ENCODE data around the gene GLRX5.

GLRX5 gene

GRCh38 chr14:95491936-95492608 lies 42.8 kb upstream of the GLRX5 start:
- H3K4me1 ChIP-seq (ENCODE audit: control insufficient read depth in 2 of 2, insufficient read depth in 2 of 2, low read length in 2 of 2), result peaks cover 54 to 61% of the 10 kb centered on the region in 2 donors
- H3K9me3 ChIP-seq (ENCODE audit: control insufficient read depth in 2 of 2, low read length in 2 of 2), result no peaks in the 10 kb centered on the region
- no peak overlapping the region for H3K4me3 ChIP-seq (ENCODE audit: low read length in 2 of 2)
- no peak overlapping the region for H3K27ac ChIP-seq (ENCODE audit: low read depth in 2 of 2, low read length in 2 of 2)
- no peaks in the 10 kb centered on the region for H3K27me3 ChIP-seq (ENCODE audit: control insufficient read depth in 2 of 2, insufficient read depth in 2 of 2, low read length in 2 of 2)
- no peak overlapping the region for H3K9ac ChIP-seq (ENCODE audit: low read depth in 1 of 2, low read length in 2 of 2)
- no peaks in the 10 kb centered on the region for H3K36me3 ChIP-seq (ENCODE audit: control insufficient read depth in 2 of 2, insufficient read depth in 2 of 2, low read length in 2 of 2)

DNA sequence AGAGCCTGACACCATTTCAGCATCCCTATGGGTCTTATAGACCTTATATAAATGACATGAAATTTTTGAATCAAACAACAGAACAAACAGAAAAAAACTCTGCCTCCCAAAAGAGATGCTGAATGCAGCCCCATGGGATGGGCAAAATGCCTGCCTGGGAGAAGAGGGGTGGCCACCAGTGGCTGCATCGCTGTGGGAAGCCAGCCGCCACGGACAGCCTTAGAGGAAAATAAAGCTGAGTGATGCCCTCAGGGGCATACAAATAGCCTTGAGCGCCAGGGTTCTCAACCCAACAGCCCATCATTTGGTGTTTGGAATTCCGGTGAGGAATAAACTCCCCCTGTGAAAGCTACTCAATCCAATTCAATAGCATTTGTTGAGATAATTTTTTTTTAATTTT lies 41.3 kb upstream of the GLRX5 start:
- peaks cover 47 to 57% of the 10 kb centered on the region in 2 donors for H3K4me1 ChIP-seq (ENCODE audit: control insufficient read depth in 2 of 2, insufficient read depth in 2 of 2, low read length in 2 of 2)

DNA sequence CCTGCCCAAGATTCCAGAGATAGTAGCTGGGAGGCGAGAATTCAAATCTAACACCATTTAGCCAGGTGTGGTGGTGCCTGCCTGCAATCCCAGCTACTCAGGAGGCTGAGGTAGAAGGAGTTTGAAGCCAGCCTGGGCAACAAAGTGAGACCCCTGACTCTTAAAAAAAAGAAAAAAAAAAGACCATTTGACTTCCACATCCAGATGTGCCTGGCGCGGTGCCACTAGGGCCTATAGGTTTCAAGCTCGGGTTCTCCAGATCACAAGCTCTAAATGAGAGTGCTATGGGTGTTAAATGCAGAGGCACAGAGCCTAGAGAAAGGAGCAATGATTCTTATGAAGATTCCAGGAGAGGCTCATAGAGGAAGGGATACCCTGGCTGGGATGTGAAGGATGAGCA lies 40.9 kb upstream of the GLRX5 start:
- H3K27me3 ChIP-seq (ENCODE audit: control insufficient read depth in 2 of 2, insufficient read depth in 2 of 2, low read length in 2 of 2), result no peaks in the 10 kb centered on the region
- no peaks in the 10 kb centered on the region for H3K36me3 ChIP-seq (ENCODE audit: control insufficient read depth in 2 of 2, insufficient read depth in 2 of 2, low read length in 2 of 2)
- H3K4me3 ChIP-seq (ENCODE audit: low read length in 2 of 2), result no peak overlapping the region
- no peak overlapping the region for H3K27ac ChIP-seq (ENCODE audit: low read depth in 2 of 2, low read length in 2 of 2)
- no peak overlapping the region for H3K9ac ChIP-seq (ENCODE audit: low read depth in 1 of 2, low read length in 2 of 2)
- H3K4me1 ChIP-seq (ENCODE audit: control insufficient read depth in 2 of 2, insufficient read depth in 2 of 2, low read length in 2 of 2), result peaks cover 44 to 56% of the 10 kb centered on the region in 2 donors
- no peaks in the 10 kb centered on the region for H3K9me3 ChIP-seq (ENCODE audit: control insufficient read depth in 2 of 2, low read length in 2 of 2)

More for the DNA sequence above, 41.3 kb upstream of the GLRX5 start:
- Histone ChIP-seq H3K9ac (ENCODE audit: low read depth in 1 of 2, low read length in 2 of 2) (no peak overlapping the region), H3K27me3 (ENCODE audit: control insufficient read depth in 2 of 2, insufficient read depth in 2 of 2, low read length in 2 of 2) (no peaks in the 10 kb centered on the region), H3K27ac (ENCODE audit: low read depth in 2 of 2, low read length in 2 of 2) (no peak overlapping the region), H3K36me3 (ENCODE audit: control insufficient read depth in 2 of 2, insufficient read depth in 2 of 2, low read length in 2 of 2) (no peaks in the 10 kb centered on the region), H3K9me3 (ENCODE audit: control insufficient read depth in 2 of 2, low read length in 2 of 2) (no peaks in the 10 kb centered on the region), H3K4me3 (ENCODE audit: low read length in 2 of 2) (no peak overlapping the region)

GRCh38 chr14:95494456-95494855 lies 40.4 kb upstream of the GLRX5 start:
- Histone ChIP-seq H3K27ac (ENCODE audit: low read depth in 2 of 2, low read length in 2 of 2) (no peak overlapping the region), H3K4me1 (ENCODE audit: control insufficient read depth in 2 of 2, insufficient read depth in 2 of 2, low read length in 2 of 2) (peaks cover 39 to 56% of the 10 kb centered on the region in 2 donors)

DNA sequence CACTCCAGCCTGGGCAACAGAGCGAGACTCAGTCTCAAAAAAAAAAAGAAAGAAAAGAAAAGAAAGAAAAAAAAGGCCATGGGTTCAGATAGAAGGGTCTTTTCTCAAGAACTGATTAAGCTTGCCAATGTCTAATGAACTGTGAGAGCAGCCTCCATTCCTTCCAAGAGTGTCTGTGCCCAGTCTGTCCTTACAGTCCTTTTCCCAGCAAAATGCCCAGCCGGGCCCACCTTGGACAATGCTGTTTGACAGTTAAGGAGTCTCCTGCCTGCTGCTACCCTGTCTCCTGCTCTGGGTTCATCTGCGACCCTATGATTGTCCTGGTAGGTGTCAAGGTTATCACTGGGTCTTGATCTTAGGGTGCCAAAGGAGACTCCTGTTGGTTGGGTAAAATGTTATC lies 39.8 kb upstream of the GLRX5 start:
- Histone ChIP-seq H3K36me3 (ENCODE audit: control insufficient read depth in 2 of 2, insufficient read depth in 2 of 2, low read length in 2 of 2) (no peaks in the 10 kb centered on the region), H3K27ac (ENCODE audit: low read depth in 2 of 2, low read length in 2 of 2) (peak overlapping the region; percentile 71 to 73), H3K27me3 (ENCODE audit: control insufficient read depth in 2 of 2, insufficient read depth in 2 of 2, low read length in 2 of 2) (no peaks in the 10 kb centered on the region), H3K9ac (ENCODE audit: low read depth in 1 of 2, low read length in 2 of 2) (peak overlapping the region in 1 of 2 donors; percentile 22), H3K9me3 (ENCODE audit: control insufficient read depth in 2 of 2, low read length in 2 of 2) (no peaks in the 10 kb centered on the region), H3K4me3 (ENCODE audit: low read length in 2 of 2) (no peak overlapping the region), H3K4me1 (ENCODE audit: control insufficient read depth in 2 of 2, insufficient read depth in 2 of 2, low read length in 2 of 2) (peaks cover 34 to 54% of the 10 kb centered on the region in 2 donors)

More at GRCh38 chr14:95494456-95494855, 40.4 kb upstream of the GLRX5 start:
- Histone ChIP-seq H3K36me3 (ENCODE audit: control insufficient read depth in 2 of 2, insufficient read depth in 2 of 2, low read length in 2 of 2) (no peaks in the 10 kb centered on the region), H3K9me3 (ENCODE audit: control insufficient read depth in 2 of 2, low read length in 2 of 2) (no peaks in the 10 kb centered on the region), H3K27me3 (ENCODE audit: control insufficient read depth in 2 of 2, insufficient read depth in 2 of 2, low read length in 2 of 2) (no peaks in the 10 kb centered on the region), H3K9ac (ENCODE audit: low read depth in 1 of 2, low read length in 2 of 2) (peak overlapping the region in 1 of 2 donors; percentile 27), H3K4me3 (ENCODE audit: low read length in 2 of 2) (no peak overlapping the region)

DNA sequence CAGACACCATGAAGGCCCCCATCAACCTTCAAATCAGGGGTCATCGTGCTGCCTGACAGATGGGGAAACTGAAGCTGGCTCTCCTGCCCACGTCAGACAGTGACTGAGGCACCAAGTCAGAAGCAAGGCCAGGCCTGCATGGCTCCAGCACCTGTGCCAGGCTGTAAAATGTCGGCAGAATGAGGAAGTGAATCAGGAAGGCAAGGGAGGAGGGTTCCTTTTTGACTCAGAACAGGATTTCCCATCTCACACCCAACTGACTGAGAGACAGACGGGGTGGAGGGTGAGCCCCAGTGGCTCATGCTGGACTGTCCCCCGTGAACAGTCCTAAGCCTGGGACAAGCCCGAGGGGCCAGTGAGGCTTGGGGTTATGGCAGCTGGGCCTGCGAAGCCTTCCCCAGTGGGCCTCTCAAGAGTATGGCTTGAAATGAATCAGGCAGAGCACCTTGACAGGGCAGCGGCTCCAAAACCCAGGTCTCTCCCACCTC lies 39.3 kb upstream of the GLRX5 start:
- Histone ChIP-seq H3K27me3 (ENCODE audit: control insufficient read depth in 2 of 2, insufficient read depth in 2 of 2, low read length in 2 of 2) (no peaks in the 10 kb centered on the region), H3K36me3 (ENCODE audit: control insufficient read depth in 2 of 2, insufficient read depth in 2 of 2, low read length in 2 of 2) (no peaks in the 10 kb centered on the region), H3K4me1 (ENCODE audit: control insufficient read depth in 2 of 2, insufficient read depth in 2 of 2, low read length in 2 of 2) (peaks cover 34 to 54% of the 10 kb centered on the region in 2 donors), H3K4me3 (ENCODE audit: low read length in 2 of 2) (no peak overlapping the region), H3K27ac (ENCODE audit: low read depth in 2 of 2, low read length in 2 of 2) (peak overlapping the region; percentile 71 to 73), H3K9me3 (ENCODE audit: control insufficient read depth in 2 of 2, low read length in 2 of 2) (no peaks in the 10 kb centered on the region), H3K9ac (ENCODE audit: low read depth in 1 of 2, low read length in 2 of 2) (peak overlapping the region; percentile 22 to 27)

GRCh38 chr14:95496111-95496681 lies 38.7 kb upstream of the GLRX5 start:
- Histone ChIP-seq H3K27ac (ENCODE audit: low read depth in 2 of 2, low read length in 2 of 2) (peak overlapping the region; percentile 71 to 73), H3K4me3 (ENCODE audit: low read length in 2 of 2) (peak overlapping the region in 1 of 2 donors; percentile 6), H3K27me3 (ENCODE audit: control insufficient read depth in 2 of 2, insufficient read depth in 2 of 2, low read length in 2 of 2) (no peaks in the 10 kb centered on the region), H3K4me1 (ENCODE audit: control insufficient read depth in 2 of 2, insufficient read depth in 2 of 2, low read length in 2 of 2) (peaks cover 31 to 55% of the 10 kb centered on the region in 2 donors), H3K36me3 (ENCODE audit: control insufficient read depth in 2 of 2, insufficient read depth in 2 of 2, low read length in 2 of 2) (no peaks in the 10 kb centered on the region), H3K9me3 (ENCODE audit: control insufficient read depth in 2 of 2, low read length in 2 of 2) (no peaks in the 10 kb centered on the region), H3K9ac (ENCODE audit: low read depth in 1 of 2, low read length in 2 of 2) (peak overlapping the region in 1 of 2 donors; percentile 22)

GRCh38 chr14:95496690-95497259 lies 38.1 kb upstream of the GLRX5 start:
- Histone ChIP-seq H3K4me1 (ENCODE audit: control insufficient read depth in 2 of 2, insufficient read depth in 2 of 2, low read length in 2 of 2) (peaks cover 31 to 59% of the 10 kb centered on the region in 2 donors), H3K27ac (ENCODE audit: low read depth in 2 of 2, low read length in 2 of 2) (peak overlapping the region; percentile 71 to 73)

DNA sequence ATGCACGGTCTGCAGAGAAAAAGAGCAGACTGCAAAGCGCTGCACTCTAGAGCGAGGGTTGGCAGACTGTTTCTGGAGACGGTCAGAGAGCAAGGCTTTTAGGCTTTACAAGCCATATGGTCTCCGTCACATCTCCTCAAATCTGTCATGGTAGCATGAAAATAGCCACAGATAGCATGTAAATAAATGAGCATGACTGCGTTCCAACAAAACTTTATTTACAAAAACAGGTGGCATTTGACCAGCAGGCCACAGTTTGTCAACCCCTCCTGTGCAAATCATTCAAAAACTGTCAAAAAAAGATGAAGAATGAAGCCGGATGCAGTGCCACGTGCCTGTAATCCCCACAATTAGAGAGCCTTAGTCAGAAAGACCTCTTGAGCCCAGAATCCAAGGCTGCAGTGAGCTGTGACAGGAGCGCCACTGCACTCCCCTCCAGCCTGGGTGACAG lies 37.3 kb upstream of the GLRX5 start:
- no peaks in the 10 kb centered on the region for H3K36me3 ChIP-seq (ENCODE audit: control insufficient read depth in 2 of 2, insufficient read depth in 2 of 2, low read length in 2 of 2)
- H3K4me3 ChIP-seq (ENCODE audit: low read length in 2 of 2), result no peak overlapping the region
- no peaks in the 10 kb centered on the region for H3K9me3 ChIP-seq (ENCODE audit: control insufficient read depth in 2 of 2, low read length in 2 of 2)
- H3K27me3 ChIP-seq (ENCODE audit: control insufficient read depth in 2 of 2, insufficient read depth in 2 of 2, low read length in 2 of 2), result no peaks in the 10 kb centered on the region
- H3K9ac ChIP-seq (ENCODE audit: low read depth in 1 of 2, low read length in 2 of 2), result peak overlapping the region in 1 of 2 donors; percentile 10
- peaks cover 31 to 59% of the 10 kb centered on the region in 2 donors for H3K4me1 ChIP-seq (ENCODE audit: control insufficient read depth in 2 of 2, insufficient read depth in 2 of 2, low read length in 2 of 2)
- H3K27ac ChIP-seq (ENCODE audit: low read depth in 2 of 2, low read length in 2 of 2), result no peak overlapping the region

More at GRCh38 chr14:95496690-95497259, 38.1 kb upstream of the GLRX5 start:
- Histone ChIP-seq H3K9ac (ENCODE audit: low read depth in 1 of 2, low read length in 2 of 2) (no peak overlapping the region), H3K36me3 (ENCODE audit: control insufficient read depth in 2 of 2, insufficient read depth in 2 of 2, low read length in 2 of 2) (no peaks in the 10 kb centered on the region), H3K9me3 (ENCODE audit: control insufficient read depth in 2 of 2, low read length in 2 of 2) (no peaks in the 10 kb centered on the region), H3K27me3 (ENCODE audit: control insufficient read depth in 2 of 2, insufficient read depth in 2 of 2, low read length in 2 of 2) (no peaks in the 10 kb centered on the region), H3K4me3 (ENCODE audit: low read length in 2 of 2) (peak overlapping the region in 1 of 2 donors; percentile 6)
